ENCODE data around the gene SHISA7. TPM values are rescaled to one million over a fixed set of nuclear protein-coding genes. Genes with fewer than 3 reads are reported as not detected.

Gene SHISA7
- total RNA-seq, 1 donor from 2014 or later = 0.21 TPM

- Mint-ChIP-seq H3K4me1 (peaks cover 41% of the 10 kb centered on the region), H3K27ac (no peak overlapping the region), H3K27me3 (ENCODE audit: insufficient read depth, low read depth) (peaks cover 12% of the 10 kb centered on the region), H3K4me3 (peak overlapping the region; percentile 67), H3K36me3 (no peaks in the 10 kb centered on the region), H3K9me3 (no peaks in the 10 kb centered on the region)
- peaks cover 6% of the 10 kb centered on the region for H3K27me3 ChIP-seq
- H3K4me1 ChIP-seq = peaks cover 12% of the 10 kb centered on the region
- no peaks in the 10 kb centered on the region for H3K79me2 ChIP-seq (ENCODE audit: low read depth)
- H4K20me1 ChIP-seq (ENCODE audit: low read depth) = peaks cover 10% of the 10 kb centered on the region
- no peak overlapping the region for H2AFZ ChIP-seq (replicated peaks)
- no peak overlapping the region for H3K4me3 ChIP-seq
- H3K36me3 ChIP-seq = no peaks in the 10 kb centered on the region
- no peak overlapping the region for H3K4me2 ChIP-seq
- H3K9me3 ChIP-seq (ENCODE audit: low read depth) = no peaks in the 10 kb centered on the region
- DNase-seq (ENCODE audit: low spot score) = no peak
- peaks cover 39% of the 10 kb centered on the region for H3F3A ChIP-seq (ENCODE audit: low read depth)
- no peak overlapping the region for H3K9ac ChIP-seq
- TF ChIP-seq EZH2phosphoT487 (IDR thresholded peaks at IDR 0.05) (no peak), CTCF (IDR thresholded peaks at IDR 0.05) (no peak), EZH2 (IDR thresholded peaks at IDR 0.05) (no peak)
- no peak overlapping the region for H3K27ac ChIP-seq
These were observed 14.8 kb upstream of the SHISA7 start for GRCh38 chr19:55457683-55458457.

- Mint-ChIP-seq H3K36me3 (no peaks in the 10 kb centered on the region), H3K27me3 (ENCODE audit: insufficient read depth, low read depth) (peaks cover 14% of the 10 kb centered on the region), H3K4me1 (peaks cover 39% of the 10 kb centered on the region), H3K4me3 (no peak overlapping the region), H3K27ac (no peak overlapping the region), H3K9me3 (no peaks in the 10 kb centered on the region)
- Histone ChIP-seq H4K20me1 (ENCODE audit: low read depth) (peaks cover 20% of the 10 kb centered on the region), H2AFZ (replicated peaks) (no peak overlapping the region), H3K4me2 (no peak overlapping the region), H3K79me2 (ENCODE audit: low read depth) (no peaks in the 10 kb centered on the region), H3K36me3 (no peaks in the 10 kb centered on the region), H3K4me3 (no peak overlapping the region), H3K9ac (no peak overlapping the region), H3F3A (ENCODE audit: low read depth) (peaks cover 30% of the 10 kb centered on the region), H3K27me3 (peaks cover 21% of the 10 kb centered on the region), H3K27ac (no peak overlapping the region), H3K4me1 (peaks cover 23% of the 10 kb centered on the region), H3K9me3 (ENCODE audit: low read depth) (no peaks in the 10 kb centered on the region)
- TF ChIP-seq CTCF (IDR thresholded peaks at IDR 0.05) = no peak
- no peak for TF ChIP-seq EZH2phosphoT487 (IDR thresholded peaks at IDR 0.05)
- TF ChIP-seq EZH2 (IDR thresholded peaks at IDR 0.05) = no peak
- no peak for DNase-seq (ENCODE audit: low spot score)
These were observed 13.2 kb upstream of the SHISA7 start for GRCh38 chr19:55456347-55456746.

GRCh38 chr19:55455576-55456235 lies 12.6 kb upstream of the SHISA7 start:
- H3F3A ChIP-seq (ENCODE audit: low read depth) = peaks cover 25% of the 10 kb centered on the region
- Mint-ChIP-seq H3K27me3 (ENCODE audit: insufficient read depth, low read depth) (peaks cover 19% of the 10 kb centered on the region), H3K36me3 (no peaks in the 10 kb centered on the region), H3K9me3 (no peaks in the 10 kb centered on the region), H3K4me3 (no peak overlapping the region), H3K4me1 (peaks cover 36% of the 10 kb centered on the region), H3K27ac (no peak overlapping the region)
- peaks cover 27% of the 10 kb centered on the region for H3K27me3 ChIP-seq
- no peak overlapping the region for H3K4me2 ChIP-seq
- no peak for DNase-seq (ENCODE audit: low spot score)
- H3K79me2 ChIP-seq (ENCODE audit: low read depth) = no peaks in the 10 kb centered on the region
- TF ChIP-seq EZH2 (IDR thresholded peaks at IDR 0.05) (no peak), EZH2phosphoT487 (IDR thresholded peaks at IDR 0.05) (no peak), CTCF (IDR thresholded peaks at IDR 0.05) (no peak)
- H2AFZ ChIP-seq (replicated peaks) = no peak overlapping the region
- H3K4me3 ChIP-seq = no peak overlapping the region
- no peaks in the 10 kb centered on the region for H3K9me3 ChIP-seq (ENCODE audit: low read depth)
- peaks cover 20% of the 10 kb centered on the region for H4K20me1 ChIP-seq (ENCODE audit: low read depth)
- H3K9ac ChIP-seq = no peak overlapping the region
- H3K4me1 ChIP-seq = peaks cover 23% of the 10 kb centered on the region
- no peak overlapping the region for H3K27ac ChIP-seq
- H3K36me3 ChIP-seq = no peaks in the 10 kb centered on the region
